HepG2 (cell line): Measurements from ENCODE around the gene KDM4B. TPM values are rescaled to one million over a fixed set of nuclear protein-coding genes. Genes with fewer than 3 reads are reported as not detected.

Experiments
- ATAC-seq: fragments of 200-7000 bp; cut with Tn5 transposase; 3 replicates; pipeline ENCODE4 v1.9.1; 2020; ENCODE audit warnings: mild to moderate bottlenecking, moderate library complexity
- BruUV-seq: library from RNA; stranded (reverse); fragments of 400-500 nt; replicated peaks from 2 replicates; lab custom pipeline; 2021; lab: Mats Ljungman, UMichigan
- CTCF ChIA-PET: fragments of 300-600 bp; formaldehyde crosslinking; extraction: SDS; loops from one replicate; lab custom pipeline; 2021; ENCODE audit warnings: low total read pairs, inconsistent platforms, low intra/inter-chr PET ratio; lab: Yijun Ruan, JAX
- POLR2A ChIA-PET: fragments of 350-600 bp; sonication (Branson Sonifier 250); formaldehyde crosslinking; loops from one replicate; lab custom pipeline; 2020; ENCODE audit warnings: antibody characterized with exemption, inconsistent platforms; lab: Yijun Ruan, JAX
- DNase-seq: peaks from one replicate; pipeline ENCODE4 v3.0.0-alpha.2; 2015; ENCODE audit warnings: low spot score
- FAIRE-seq: peaks from 3 replicates; lab custom pipeline; 2011; peaks lifted over from hg19 to GRCh38; lab: Jason Lieb, UNC
- H2AFZ ChIP-seq: one replicate; pipeline ENCODE4 v1.6.1; 2011; ENCODE audit warnings: low read length, inconsistent platforms
- H3K27ac ChIP-seq: fragments of 300-600 bp; 3 replicates; pipeline ENCODE4 v1.8.0; 2011; ENCODE audit warnings: mixed run types, mild to moderate bottlenecking, mixed read lengths, low read length, inconsistent platforms; ENCODE audit not compliant: insufficient read depth; ENCODE audit errors: extremely low read length
- H3K27me3 ChIP-seq, 2 experiments: fragments of 200-600 bp in 1 of 2; 2 replicates in 1 of 2; 3 replicates in 1 of 2; pipeline versions ENCODE4 v1.6.0 to v1.8.0; 2011; ENCODE audit warnings: low read length in 2 of 2, mild to moderate bottlenecking in 2 of 2, moderate library complexity in 2 of 2, inconsistent platforms in 1 of 2; ENCODE audit not compliant: insufficient read depth in 2 of 2, control insufficient read depth in 1 of 2
- H3K36me3 ChIP-seq, 2 experiments: fragments of 200-600 bp in 1 of 2; replicated peaks in 1 of 2; 2 replicates in 1 of 2; 3 replicates in 1 of 2; pipeline versions ENCODE4 v1.5.1 to v1.8.0; 2011; ENCODE audit warnings: low read length in 2 of 2, inconsistent platforms in 1 of 2; ENCODE audit not compliant: insufficient read depth in 2 of 2, control insufficient read depth in 1 of 2
- H3K4me1 ChIP-seq: 2 replicates; pipeline ENCODE4 v1.5.1; 2012; ENCODE audit warnings: low read length, inconsistent platforms; ENCODE audit not compliant: insufficient read depth
- H3K4me2 ChIP-seq: 2 replicates; pipeline ENCODE4 v1.6.0; 2011; ENCODE audit warnings: low read depth, low read length, inconsistent platforms
- H3K4me3 ChIP-seq, 3 experiments: fragments of 200-600 bp in 1 of 3; sonication (generic), shearing (Covaris generic) in 1 of 3; replicated peaks in 1 of 3; 2 replicates each; pipeline ENCODE4 v1.5.1; 2011 to 2016; ENCODE audit warnings: low read length in 3 of 3, inconsistent platforms in 2 of 3, low read depth in 2 of 3, mild to moderate bottlenecking in 2 of 3, control low read depth in 1 of 3, mixed read lengths in 1 of 3; ENCODE audit not compliant: insufficient read depth in 1 of 3
- H3K79me2 ChIP-seq: one replicate; pipeline ENCODE4 v1.6.1; 2011; ENCODE audit warnings: low read length, inconsistent platforms; ENCODE audit not compliant: insufficient read depth
- H3K9ac ChIP-seq: 2 replicates; pipeline ENCODE4 v1.6.0; 2011; ENCODE audit warnings: mild to moderate bottlenecking, low read depth, low read length, inconsistent platforms; ENCODE audit not compliant: insufficient read depth
- H3K9me3 ChIP-seq: 2 replicates; pipeline ENCODE4 v1.5.1; 2012; ENCODE audit warnings: mild to moderate bottlenecking, low read length
- H4K20me1 ChIP-seq: 2 replicates; pipeline ENCODE4 v1.6.0; 2011; ENCODE audit warnings: inconsistent platforms, mild to moderate bottlenecking, low read length, moderate library complexity; ENCODE audit not compliant: insufficient read depth
- AGO2 ChIP-seq: fragments of 200-400 bp; formaldehyde crosslinking; optimal IDR thresholded peaks from 2 replicates; pipeline ENCODE3; 2017; ENCODE audit warnings: mild to moderate bottlenecking, low read depth, low read length, moderate library complexity
- CSRNP1 ChIP-seq: sonication (generic); formaldehyde crosslinking; IDR thresholded peaks from 2 replicates; pipeline ENCODE4 v1.8.1; 2023; ENCODE audit warnings: mild to moderate bottlenecking, missing genetic modification reagents
- LRRFIP1 ChIP-seq: sonication (generic); formaldehyde crosslinking; conservative IDR thresholded peaks from 2 replicates; pipeline ENCODE4 v1.4.0; 2020; ENCODE audit warnings: missing genetic modification reagents
- WGBS: methylation state at CpG from one replicate; pipeline ENCODE4 v1.1.6; 2017; ENCODE audit warnings: low lambda C conversion rate; 5-methylcytosine and 5-hydroxymethylcytosine counted together
- in situ Hi-C: cut with HindIII; loops from 2 replicates; pipeline ENCODE4 v1.10.0; 2017; ENCODE audit warnings: low pct_unique_long_range_greater_than_20kb; ENCODE audit not compliant: extremely low pct_ligation_motif_present
- intact Hi-C: fragments of 100-400 bp; cut with micrococcal nuclease; formaldehyde crosslinking; loops from one replicate; pipeline ENCODE4 v1.10.0; 2022; ENCODE audit not compliant: unreplicated experiment
- polyA plus RNA-seq, 8 experiments: library from polyadenylated mRNA; depleted of rRNA in 3 of 8; stranded (reverse) in 7 of 8; unstranded in 1 of 8; fragments of >200 nt; fragmentation: Illumina TruSeq in 4 of 8; extraction: Trizol in 4 of 8; gene quantifications; 2 replicates each; pipeline versions ENCODE4 v1.2.1 to v1.2.3, GENCODE V29; 2011 to 2016; ENCODE audit warnings: low read depth in 4 of 8, missing spikeins in 1 of 8, mixed read lengths in 1 of 8; ENCODE audit not compliant: insufficient read depth in 1 of 8
- total RNA-seq, 5 experiments: library from RNA; depleted of rRNA; stranded (reverse); fragments of >200 nt; fragmentation: Illumina TruSeq; extraction: Trizol; gene quantifications; 2 replicates each; pipeline ENCODE4 v1.2.3, GENCODE V29; 2016; ENCODE audit warnings: low read depth in 1 of 5

The KDM4B gene
- total and polyA plus RNA-seq, 2 of the 13 experiments (the other 11 are each of a cell fraction or from before 2014, with no cell fraction given), result 4.9 to 14.6 TPM

DNA sequence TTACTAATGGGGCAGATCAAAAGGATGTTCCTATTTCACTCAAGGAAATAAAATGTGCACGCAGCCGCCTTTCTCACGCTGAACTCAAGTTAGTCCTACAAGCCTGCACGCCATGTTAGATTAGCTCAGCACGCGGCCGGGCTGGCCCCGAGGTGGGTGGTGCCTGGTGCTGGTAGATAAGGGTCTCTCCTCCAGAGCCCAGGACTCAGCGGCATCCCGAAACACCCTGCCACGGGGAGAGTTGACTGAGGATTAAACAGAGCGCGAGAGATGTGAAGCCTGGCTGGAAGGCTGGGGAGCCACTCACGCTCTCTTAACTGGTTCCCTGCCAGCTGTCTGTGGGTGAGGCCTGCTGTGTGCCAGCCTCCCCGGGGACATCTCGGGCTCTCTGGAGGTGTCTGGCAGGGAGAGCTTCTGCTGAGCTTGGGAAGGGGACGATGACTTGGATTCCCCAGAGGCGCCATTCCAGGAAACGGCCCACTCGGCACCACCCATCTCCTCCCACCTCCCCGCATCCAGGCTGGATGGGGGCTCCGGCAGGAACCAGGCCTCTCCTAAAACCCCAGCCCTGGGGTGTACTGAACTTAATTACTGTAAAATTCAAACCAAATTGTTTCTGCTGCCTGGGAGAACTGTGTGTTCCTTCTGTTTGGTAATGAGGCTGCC lies 122.2 kb downstream of the KDM4B start:
- Histone ChIP-seq H3K36me3 (peaks cover 3 to 24% of the 10 kb centered on the region in 2 experiments; a peak in 4 of 5 replicates), H4K20me1 (no peaks in the 10 kb centered on the region; the same call in 1 of the 2 replicates), H2AFZ (no peak overlapping the region), H3K79me2 (no peaks in the 10 kb centered on the region), H3K27me3 (no peaks in the 10 kb centered on the region), H3K4me1 (no peaks in the 10 kb centered on the region), H3K4me2 (no peak overlapping the region), H3K4me3 (no peak overlapping the region), H3K27ac (no peak overlapping the region), H3K9me3 (no peaks in the 10 kb centered on the region), H3K9ac (no peak overlapping the region)
- intact Hi-C loops, result no loop called here
- ChIA-PET POLR2A (no interaction called here), CTCF (no interaction called here)
- no peak for FAIRE-seq
- in situ Hi-C loops, result no loop called here
- no TSS peak for BruUV-seq
- DNase-seq, result no peak
- no peak for ATAC-seq
- WGBS, result 96% methylated on average over 17 of the region's 22 CpGs
- TF ChIP-seq LRRFIP1 (no peak), AGO2 (peak; percentile 22)

DNA sequence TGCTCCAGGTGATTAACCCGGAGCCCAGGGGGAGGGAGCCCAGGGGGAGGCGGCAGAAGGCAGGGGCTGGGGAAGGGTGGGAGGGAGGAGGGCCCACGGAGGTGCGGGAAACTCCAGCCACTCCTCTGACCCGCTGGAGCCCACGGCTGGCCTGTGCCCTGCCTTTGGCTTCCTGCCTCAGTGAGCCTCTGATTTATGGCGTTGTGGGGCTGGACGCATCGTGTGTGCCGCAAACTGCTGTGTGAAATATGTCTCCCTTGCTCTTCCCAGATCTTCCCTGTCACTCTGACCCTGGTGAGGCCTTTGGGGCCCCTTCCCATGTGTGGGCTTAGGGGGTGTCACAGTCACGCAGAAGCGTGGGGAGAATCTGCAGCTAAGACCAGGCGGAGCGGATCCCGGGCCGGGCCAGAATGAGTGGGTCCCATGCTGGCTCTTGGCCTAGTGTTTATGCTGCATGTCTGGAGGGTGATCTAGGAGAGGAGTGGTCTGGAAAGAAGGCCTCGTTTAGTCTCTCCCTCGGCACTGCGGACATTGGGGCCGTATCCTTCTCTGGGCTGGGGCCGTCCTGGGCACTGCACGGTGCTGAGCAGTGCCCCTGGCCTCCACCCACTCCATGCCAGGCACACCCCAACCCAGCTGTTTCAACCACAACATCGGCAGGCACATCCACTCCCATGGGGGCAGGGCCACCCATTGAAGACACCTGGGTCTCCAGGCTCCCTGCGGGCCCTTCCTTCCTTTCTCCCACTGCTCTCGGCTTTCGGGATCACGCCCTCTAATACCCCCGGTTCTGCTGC lies 123.0 kb downstream of the KDM4B start:
- in situ Hi-C loops, result no loop called here
- H3K79me2 ChIP-seq, result no peaks in the 10 kb centered on the region
- CTCF ChIA-PET, result no interaction called here
- no peaks in the 10 kb centered on the region for H4K20me1 ChIP-seq
- no peak overlapping the region for H3K4me3 ChIP-seq
- no TSS peak for BruUV-seq
- no peak overlapping the region for H3K27ac ChIP-seq
- H3K9me3 ChIP-seq, result no peaks in the 10 kb centered on the region
- H3K4me1 ChIP-seq, result no peaks in the 10 kb centered on the region
- H3K36me3 ChIP-seq, result peaks cover 2 to 25% of the 10 kb centered on the region in 2 experiments; a peak in 4 of 5 replicates
- POLR2A ChIA-PET, result no interaction called here
- H3K4me2 ChIP-seq, result no peak overlapping the region
- WGBS, result 96% methylated on average over 20 of the region's 28 CpGs
- H3K27me3 ChIP-seq, result no peaks in the 10 kb centered on the region
- peak; percentile 7 for TF ChIP-seq AGO2
- TF ChIP-seq CSRNP1 (CRISPR knock-in tag), result no peak
- no peak for DNase-seq
- FAIRE-seq, result no peak
- H2AFZ ChIP-seq, result no peak overlapping the region
- intact Hi-C loops, result no loop called here
- no peak for ATAC-seq
- H3K9ac ChIP-seq, result no peak overlapping the region
